Psoas muscle (tissue), 8 donors: Measurements from ENCODE around the gene S100B. TPM values are rescaled to one million over a fixed set of nuclear protein-coding genes. Genes with fewer than 3 reads are reported as not detected.

Experiments used
- ATAC-seq, 4 donors: fragments of 200-7000 bp; cut with Tn5 transposase; one replicate each; pipeline ENCODE4 v1.9.1; 2020; ENCODE audit warnings: moderate library complexity in 3 of 4, mild to moderate bottlenecking in 2 of 4
- DNase-seq, 2 donors: peaks; one replicate each; pipeline ENCODE4 v3.0.0-alpha.2; 2020
- H3K27ac ChIP-seq: fragments of 200-600 bp; one replicate; pipeline ENCODE4 v1.8.0; 2022
- H3K27me3 ChIP-seq, 3 donors: fragments of 200-600 bp in 1 of 3; one replicate each; pipeline versions ENCODE4 v1.6.1 to v1.8.0; 2013 to 2022; ENCODE audit warnings: low read length in 2 of 3, mild to moderate bottlenecking in 2 of 3, moderate library complexity in 1 of 3; ENCODE audit not compliant: insufficient read depth in 3 of 3
- H3K36me3 ChIP-seq, 2 donors: fragments of 200-600 bp in 1 of 2; one replicate each; pipeline versions ENCODE4 v1.6.1 to v1.8.0; 2013 to 2022; ENCODE audit warnings: low read depth in 1 of 2, mild to moderate bottlenecking in 1 of 2, moderate library complexity in 1 of 2; ENCODE audit not compliant: insufficient read depth in 1 of 2
- H3K4me1 ChIP-seq: fragments of 200-600 bp; one replicate; pipeline ENCODE4 v1.8.0; 2022
- H3K4me3 ChIP-seq: fragments of 200-600 bp; one replicate; pipeline ENCODE4 v1.8.0; 2022; ENCODE audit warnings: mild to moderate bottlenecking
- H3K9me3 ChIP-seq: fragments of 200-600 bp; one replicate; pipeline ENCODE4 v1.8.0; 2022
- CTCF ChIP-seq: fragments of 200-600 bp; IDR thresholded peaks from one replicate; pipeline ENCODE4 v1.8.0; 2022; ENCODE audit warnings: antibody characterized with exemption
- WGBS, 3 donors: extraction: QIAGEN DNeasy Blood & Tissue Kit; methylation state at CpG; one replicate each; pipeline versions ENCODE4 v1.1.6 to v1.1.7; 2013; 5-methylcytosine and 5-hydroxymethylcytosine counted together
- intact Hi-C, 2 donors: fragments of 100-400 bp; cut with DNase I; formaldehyde crosslinking; loops; one replicate each; pipeline versions ENCODE4 v1.11.0 to v1.14.2; 2022
- polyA plus RNA-seq, 3 donors: library from polyadenylated mRNA; stranded (reverse); fragments of 200-250 nt; gene quantifications; one replicate each; pipeline ENCODE4 v1.2.3, GENCODE V29; 2013
- total RNA-seq, 4 donors: library from RNA; stranded (reverse); fragmentation: NEBNext Ultra II Directional in 2 of 4; extraction: Animal tissue kit (Norgen Biotek cat#: 25700) in 2 of 4; gene quantifications; one replicate each; pipeline versions ENCODE4 v1.2.1 to v1.2.4, GENCODE V29; 2021 to 2023
- donor health status: healthy with polysubstance abuse.
- donor health status: DM: no; HTN: no; CAD: no; lungs with moderate emphysema.
- donor health status: Bipolar disorder and iron deficiency.
- donor health status: healthy.
- donor health status: DM: yes; HTN: yes; CAD: no.
- donor health status: DM: no; HTN: no; CAD: no.
- donor health status: DM: no; HTN: no; CAD: no.
- donor health status: DM: yes; HTN: yes; CAD: no.

Gene S100B
- total and polyA plus RNA-seq, 7 donors: 0.52 to 2.0 (median 1.1) TPM

GRCh38 chr21:46554431-46555224 is 50.3 kb downstream of the S100B start:
- ATAC-seq (no peak), DNase-seq (peak in 1 of 2 donors; percentile 47)
- no peak for TF ChIP-seq CTCF
- Histone ChIP-seq H3K4me3 (no peak overlapping the region), H3K27ac (no peak overlapping the region), H3K4me1 (no peaks in the 10 kb centered on the region), H3K9me3 (no peaks in the 10 kb centered on the region), H3K36me3 (peaks cover 2 to 100% of the 10 kb centered on the region in 2 donors), H3K27me3 (no peaks in the 10 kb centered on the region)
- WGBS, 3 donors: 88 to 91% (median 90%) methylated on average over 27 to 30 of the region's 30 CpGs
- intact Hi-C loops: no loop called here

- no peak for TF ChIP-seq CTCF
- Histone ChIP-seq H3K4me1 (no peaks in the 10 kb centered on the region), H3K4me3 (no peak overlapping the region), H3K27me3 (no peaks in the 10 kb centered on the region), H3K27ac (no peak overlapping the region), H3K36me3 (peaks cover 2 to 100% of the 10 kb centered on the region in 2 donors), H3K9me3 (no peaks in the 10 kb centered on the region)
- intact Hi-C loops: no loop called here
- 92 to 95% (median 94%) methylated on average over 13 of the region's 13 CpGs for WGBS, 3 donors
- ATAC-seq (no peak), DNase-seq (no peak)
Observed at GRCh38 chr21:46553993-46554392, 50.9 kb downstream of the S100B start.

- intact Hi-C loops: no loop called here
- Histone ChIP-seq H3K27ac (no peak overlapping the region), H3K4me1 (no peaks in the 10 kb centered on the region), H3K27me3 (no peaks in the 10 kb centered on the region), H3K9me3 (no peaks in the 10 kb centered on the region), H3K4me3 (no peak overlapping the region), H3K36me3 (peaks cover 4 to 100% of the 10 kb centered on the region in 2 donors)
- no peak for TF ChIP-seq CTCF
- DNase-seq (no peak), ATAC-seq (no peak)
- 96 to 97% (median 96%) methylated on average over 5 of the region's 5 CpGs for WGBS, 3 donors
Observed at GRCh38 chr21:46552865-46553379, 52.0 kb downstream of the S100B start.

- ATAC-seq (no peak), DNase-seq (no peak)
- TF ChIP-seq CTCF: no peak
- no peak overlapping the region for H3K4me3 ChIP-seq
- intact Hi-C loops: no loop called here
- no peak overlapping the region for H3K27ac ChIP-seq
- 87 to 96% (median 89%) methylated on average over 5 of the region's 5 CpGs for whole genome bisulfite sequencing, 3 donors
- no peaks in the 10 kb centered on the region for H3K27me3 ChIP-seq
- no peaks in the 10 kb centered on the region for H3K4me1 ChIP-seq
- no peaks in the 10 kb centered on the region for H3K9me3 ChIP-seq
- H3K36me3 ChIP-seq: peaks cover 5 to 100% of the 10 kb centered on the region in 2 donors
Observed at GRCh38 chr21:46552274-46552673, 52.6 kb downstream of the S100B start.
